Activated T-cell treated with anti-CD3 and anti-CD28 coated beads, Interleukin-2, amount 50 U/mL, for 72 hours (primary cell): ENCODE data around the gene C11orf91. TPM values are rescaled to one million over a fixed set of nuclear protein-coding genes. Genes with fewer than 3 reads are reported as not detected.
"Not testable (repeated sequence)": the region's sequence is repeated elsewhere in the genome, so short reads cannot be mapped to it uniquely, and the experiment has no call there.

ENCODE experiments used
- ATAC-seq, 2 donors: fragments of 150-1000 bp; cut with Tn5 transposase; replicated peaks in 1 of 2; 2 replicates each; pipeline ENCODE4 v1.10.0; 2021; ENCODE audit warnings: moderate library complexity in 2 of 2, mild to moderate bottlenecking in 1 of 2
- DNase-seq, 2 donors: peaks; one replicate each; pipeline ENCODE4 v3.0.0; 2021 to 2022; ENCODE audit warnings: mixed read lengths in 1 of 2
- H3K27ac Mint-ChIP-seq: one replicate; pipeline ENCODE4 v1.8.0; 2022; ENCODE audit warnings: mild to moderate bottlenecking, moderate library complexity, mixed read lengths
- H3K27me3 Mint-ChIP-seq: one replicate; pipeline ENCODE4 v1.8.0; 2022; ENCODE audit warnings: low read depth, mixed read lengths
- H3K36me3 Mint-ChIP-seq, 2 donors: one replicate each; pipeline ENCODE4 v1.8.0; 2022; ENCODE audit warnings: mixed read lengths in 2 of 2, mild to moderate bottlenecking in 1 of 2; ENCODE audit not compliant: insufficient read depth in 2 of 2
- H3K4me1 Mint-ChIP-seq: one replicate; pipeline ENCODE4 v1.8.0; 2022; ENCODE audit warnings: low read depth, mixed read lengths
- H3K4me3 Mint-ChIP-seq, 2 donors: one replicate each; pipeline ENCODE4 v1.8.0; 2022; ENCODE audit warnings: mild to moderate bottlenecking in 2 of 2, mixed read lengths in 2 of 2, moderate library complexity in 2 of 2
- H3K9me3 Mint-ChIP-seq, 2 donors: one replicate each; pipeline ENCODE4 v1.8.0; 2022; ENCODE audit warnings: mixed read lengths in 2 of 2
- total RNA-seq, 2 donors: library from RNA; stranded (reverse); gene quantifications; one replicate each; pipeline ENCODE4 v1.2.3, GENCODE V29; 2022

The C11orf91 gene
- total RNA-seq, 2 donors from 2014 or later = not detected

DNA sequence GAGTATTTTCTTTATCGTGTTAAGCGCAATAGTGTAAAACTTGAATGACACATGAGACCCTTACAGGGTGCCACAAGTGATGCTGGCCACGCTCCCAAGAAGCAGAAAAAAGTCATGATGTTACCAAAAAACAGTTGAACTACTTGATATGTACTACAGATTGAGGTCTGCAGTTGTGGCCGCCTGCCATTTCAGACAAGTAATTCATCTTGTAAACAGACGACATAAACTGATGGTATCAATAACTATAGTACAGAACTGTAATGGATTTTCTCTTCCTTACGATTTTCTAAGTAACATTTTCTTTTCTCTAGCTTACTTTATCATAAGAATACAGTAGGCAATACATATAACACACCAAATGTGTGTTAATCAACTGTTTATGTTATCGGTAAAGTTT is 30.1 kb upstream of the C11orf91 start:
- peak overlapping the region in 1 of 2 donors; percentile 37 for H3K4me3 Mint-ChIP-seq
- ATAC-seq = no peak
- no peaks in the 10 kb centered on the region for H3K9me3 Mint-ChIP-seq
- H3K27me3 Mint-ChIP-seq = peaks cover 37% of the 10 kb centered on the region
- H3K27ac Mint-ChIP-seq = no peak overlapping the region
- peaks cover 46% of the 10 kb centered on the region for H3K4me1 Mint-ChIP-seq
- peaks cover 9 to 13% of the 10 kb centered on the region in 2 donors for H3K36me3 Mint-ChIP-seq
- no peak for DNase-seq

DNA sequence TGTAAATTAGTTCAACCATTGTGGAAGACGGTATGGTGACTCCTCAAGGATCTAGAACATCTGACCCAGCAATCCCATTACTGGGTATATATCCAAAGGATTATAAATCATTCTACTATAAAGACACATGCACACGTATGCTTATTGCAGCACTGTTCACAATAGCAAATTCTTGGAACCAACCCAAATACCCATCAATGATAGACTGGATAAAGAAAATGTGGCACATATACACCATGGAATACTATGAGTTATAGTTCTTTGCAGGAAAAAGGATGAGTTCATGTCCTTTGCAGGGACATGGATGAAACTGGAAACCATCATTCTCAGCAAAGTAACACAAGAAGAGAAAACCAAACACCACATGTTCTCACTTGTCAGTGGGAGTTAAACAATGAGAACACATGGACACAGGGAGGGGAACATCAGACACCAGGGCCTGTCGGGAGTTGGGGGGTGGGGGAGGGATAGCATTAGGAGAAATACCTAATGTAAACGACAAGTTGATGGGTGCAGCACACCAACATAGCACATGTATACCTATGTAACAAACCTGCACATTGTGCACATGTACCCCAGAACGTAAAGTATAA is 28.5 kb upstream of the C11orf91 start:
- not testable (repeated sequence) for DNase-seq, H3K27ac Mint-ChIP-seq, ATAC-seq, H3K9me3 Mint-ChIP-seq, H3K4me3 Mint-ChIP-seq
- Mint-ChIP-seq H3K36me3 (peaks cover 9 to 13% of the 10 kb centered on the region in 2 donors), H3K4me1 (peaks cover 36% of the 10 kb centered on the region), H3K27me3 (peaks cover 31% of the 10 kb centered on the region)

DNA sequence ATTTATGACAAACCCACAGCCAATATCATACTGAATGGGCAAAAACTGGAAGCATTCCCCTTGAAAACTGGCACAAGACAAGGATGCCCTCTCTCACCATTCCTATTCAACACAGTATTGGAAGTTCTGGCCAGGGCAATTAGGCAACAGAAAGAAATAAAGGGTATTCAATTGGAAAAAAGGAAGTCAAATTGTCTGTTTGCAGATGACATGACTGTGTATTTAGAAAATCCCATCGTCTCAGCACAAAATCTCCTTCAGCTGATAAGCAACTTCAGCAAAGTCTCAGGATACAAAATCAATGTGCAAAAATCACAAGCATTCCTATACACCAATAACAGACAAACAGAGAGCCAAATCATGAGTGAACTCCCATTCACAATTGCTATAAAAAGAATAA is 26.9 kb upstream of the C11orf91 start:
- H3K4me1 Mint-ChIP-seq = peaks cover 43% of the 10 kb centered on the region
- peaks cover 19% of the 10 kb centered on the region for H3K27me3 Mint-ChIP-seq
- H3K9me3 Mint-ChIP-seq, ATAC-seq, H3K36me3 Mint-ChIP-seq, H3K4me3 Mint-ChIP-seq, H3K27ac Mint-ChIP-seq, DNase-seq: not testable (repeated sequence)

DNA sequence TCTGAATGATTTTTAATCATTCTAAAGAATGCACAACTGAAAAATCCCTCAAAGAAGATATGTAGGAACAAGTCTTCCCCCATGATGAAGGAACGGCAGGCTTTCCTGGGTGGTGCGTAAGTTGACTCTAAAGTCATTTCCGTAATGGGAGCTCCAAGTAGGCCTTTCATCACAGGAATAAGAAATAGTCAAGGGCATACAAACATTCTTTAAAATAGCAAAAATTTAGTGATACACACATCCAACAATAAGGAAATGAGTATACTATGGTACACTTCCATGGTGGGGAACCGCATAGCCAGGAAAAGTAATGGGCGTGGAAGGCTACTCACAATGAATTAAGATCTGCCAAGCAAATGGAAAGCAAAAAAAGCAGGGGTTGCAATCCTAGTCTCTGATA is 24.9 kb upstream of the C11orf91 start:
- Mint-ChIP-seq H3K9me3 (no peaks in the 10 kb centered on the region), H3K4me3 (no peak overlapping the region), H3K27me3 (peaks cover 19% of the 10 kb centered on the region), H3K4me1 (peaks cover 38% of the 10 kb centered on the region), H3K36me3 (peaks cover 4 to 9% of the 10 kb centered on the region in 2 donors), H3K27ac (no peak overlapping the region)
- no peak for DNase-seq
- no peak for ATAC-seq

DNA sequence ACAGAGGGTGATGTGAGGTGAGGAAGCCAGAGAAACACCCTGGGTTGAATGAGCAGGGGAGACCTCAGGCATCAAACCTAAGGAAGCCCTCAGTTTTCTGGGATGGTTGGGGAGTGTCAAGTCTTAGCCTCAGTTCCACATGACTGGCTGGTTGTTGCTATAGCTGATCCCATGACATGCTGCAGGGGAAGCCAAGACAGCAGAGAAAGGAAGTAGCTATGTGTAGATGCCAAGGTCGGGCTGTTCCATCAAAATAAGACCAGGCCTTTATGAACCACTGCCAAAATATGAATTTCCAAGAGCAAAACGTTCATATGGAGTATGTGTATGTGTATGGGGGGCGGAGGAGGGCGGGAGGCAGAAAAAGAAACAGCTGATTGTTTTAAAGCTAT is 24.0 kb upstream of the C11orf91 start:
- H3K27ac Mint-ChIP-seq = no peak overlapping the region

DNA sequence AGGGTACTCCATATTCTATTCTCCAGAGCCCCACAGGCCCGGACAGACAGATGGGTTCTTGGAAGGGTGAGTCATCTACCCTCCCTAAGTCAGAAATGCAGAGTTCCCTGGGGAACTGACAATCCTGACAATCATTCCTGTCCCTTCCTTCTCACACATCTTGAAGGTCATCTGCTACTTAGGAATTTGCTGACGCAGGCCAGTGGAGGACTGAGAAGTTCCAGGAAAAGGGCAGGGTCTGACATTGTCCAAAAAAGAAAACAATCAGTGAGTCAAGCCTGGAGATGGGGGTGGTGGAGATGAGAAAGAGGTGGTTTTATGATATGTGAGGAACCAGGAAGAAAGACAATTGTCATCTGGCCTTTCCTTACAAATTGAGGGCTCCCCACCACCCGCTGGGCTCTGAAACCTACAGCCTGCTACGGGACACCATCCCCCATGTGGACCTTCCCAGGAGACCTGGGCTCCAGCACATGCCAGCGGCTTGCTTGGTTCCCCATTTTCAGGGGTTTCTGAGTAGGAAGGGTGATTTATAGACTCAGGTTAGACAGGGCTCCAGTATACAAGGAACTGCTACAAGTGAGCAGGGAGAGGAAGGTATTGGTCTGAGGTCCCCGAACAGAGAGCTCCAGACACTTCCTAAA is 22.7 kb upstream of the C11orf91 start:
- Mint-ChIP-seq H3K36me3 (peaks cover 4 to 9% of the 10 kb centered on the region in 2 donors), H3K4me3 (peak overlapping the region; percentile 54 to 81), H3K27me3 (peaks cover 14% of the 10 kb centered on the region), H3K27ac (peak overlapping the region; percentile 89), H3K4me1 (peaks cover 37% of the 10 kb centered on the region), H3K9me3 (no peaks in the 10 kb centered on the region)
- peak; percentile 24 to 46 for ATAC-seq
- DNase-seq = peak in 1 of 2 donors; percentile 12

More for the DNA sequence above, 24.0 kb upstream of the C11orf91 start:
- H3K27me3 Mint-ChIP-seq = peaks cover 19% of the 10 kb centered on the region
- H3K4me3 Mint-ChIP-seq = no peak overlapping the region
- no peak for DNase-seq
- no peak for ATAC-seq
- H3K4me1 Mint-ChIP-seq = peaks cover 37% of the 10 kb centered on the region
- H3K9me3 Mint-ChIP-seq = no peaks in the 10 kb centered on the region
- H3K36me3 Mint-ChIP-seq = peaks cover 4 to 12% of the 10 kb centered on the region in 2 donors

DNA sequence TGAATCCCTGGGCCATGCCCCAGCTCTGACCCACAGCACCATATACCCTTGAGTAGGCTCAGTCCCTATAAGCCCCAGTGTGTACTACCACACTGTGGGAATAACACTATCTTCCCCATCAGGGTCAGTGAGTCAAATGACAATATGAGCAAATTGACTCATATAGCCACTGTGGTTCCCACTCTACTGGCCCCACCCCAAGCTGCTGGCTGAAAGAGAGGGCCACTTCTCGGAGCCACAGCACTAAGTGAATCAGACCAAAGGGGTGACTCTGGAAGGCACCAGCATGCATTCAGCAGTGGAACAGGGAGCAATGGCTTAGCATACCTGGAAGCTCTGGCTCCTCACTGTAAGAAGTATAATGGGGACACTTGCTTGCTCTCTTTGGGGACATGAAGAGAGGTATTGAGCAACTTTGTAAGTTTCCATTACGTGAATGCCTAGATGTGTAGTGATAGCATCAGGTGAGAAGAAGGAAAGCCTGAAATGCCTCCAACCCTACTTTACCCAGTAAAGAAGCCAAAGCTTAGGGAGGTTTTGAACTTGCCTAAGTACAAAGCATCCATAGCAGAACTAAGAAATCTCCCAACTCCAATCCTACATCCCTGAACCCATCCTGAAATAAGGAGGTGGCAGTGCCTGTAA is 22.1 kb upstream of the C11orf91 start:
- DNase-seq (peak; percentile 78 to 83), ATAC-seq (peak; percentile 93 to 94)
- Mint-ChIP-seq H3K27me3 (peaks cover 14% of the 10 kb centered on the region), H3K36me3 (peaks cover 0 to 9% of the 10 kb centered on the region in 2 donors), H3K4me3 (peak overlapping the region; percentile 54 to 81), H3K9me3 (no peaks in the 10 kb centered on the region), H3K27ac (peak overlapping the region; percentile 89), H3K4me1 (peaks cover 37% of the 10 kb centered on the region)

DNA sequence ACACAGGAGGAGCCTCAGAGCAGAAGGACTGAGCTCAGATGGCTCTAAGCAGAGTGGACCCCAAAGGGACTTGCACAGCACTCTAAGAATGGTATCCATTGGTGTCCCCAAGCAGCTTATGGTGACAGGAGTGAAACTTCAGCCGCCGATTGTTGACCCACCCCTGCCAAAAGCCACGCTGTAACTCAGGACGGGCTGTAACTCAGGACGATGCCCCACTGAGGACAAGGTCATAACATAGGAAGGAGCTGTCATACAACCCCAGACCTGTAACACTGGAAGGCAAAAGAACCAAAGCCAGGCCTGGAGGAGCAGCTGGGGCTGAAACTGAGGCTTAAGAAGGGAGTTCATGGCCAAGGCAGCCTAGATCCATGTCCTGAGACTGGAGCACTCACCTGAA is 21.4 kb upstream of the C11orf91 start:
- peaks cover 0 to 8% of the 10 kb centered on the region in 2 donors for H3K36me3 Mint-ChIP-seq
- peaks cover 37% of the 10 kb centered on the region for H3K4me1 Mint-ChIP-seq
- peak overlapping the region; percentile 38 to 81 for H3K4me3 Mint-ChIP-seq
- no peak overlapping the region for H3K27ac Mint-ChIP-seq
- H3K27me3 Mint-ChIP-seq = peaks cover 14% of the 10 kb centered on the region
- H3K9me3 Mint-ChIP-seq = no peaks in the 10 kb centered on the region
- DNase-seq (no peak), ATAC-seq (no peak)

DNA sequence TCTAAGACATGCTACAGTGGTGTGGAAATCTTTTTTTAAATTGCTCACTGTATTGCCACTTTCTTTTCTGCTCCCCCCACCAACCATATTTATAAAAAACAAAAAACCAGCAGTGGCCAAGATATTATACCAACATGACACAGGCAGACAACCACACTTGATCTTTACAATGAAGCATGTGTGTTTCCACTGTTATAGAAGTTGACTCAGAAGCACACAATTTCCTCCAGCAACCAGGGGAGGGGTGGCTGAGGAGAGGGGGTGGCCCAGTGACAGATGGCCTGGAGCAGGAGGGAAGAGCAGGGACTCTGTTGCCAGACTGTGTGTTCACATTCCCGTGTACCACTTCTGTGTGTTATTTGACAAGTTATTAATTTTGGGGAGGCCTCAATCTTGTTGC is 20.8 kb upstream of the C11orf91 start:
- ATAC-seq (peak; percentile 8 to 29), DNase-seq (peak in 1 of 2 donors; percentile 34)
- peak overlapping the region; percentile 52 to 81 for H3K4me3 Mint-ChIP-seq
- H3K9me3 Mint-ChIP-seq = no peaks in the 10 kb centered on the region
- peaks cover 37% of the 10 kb centered on the region for H3K4me1 Mint-ChIP-seq
- H3K27ac Mint-ChIP-seq = no peak overlapping the region
- H3K27me3 Mint-ChIP-seq = peaks cover 10% of the 10 kb centered on the region
- H3K36me3 Mint-ChIP-seq = peaks cover 0 to 6% of the 10 kb centered on the region in 2 donors

DNA sequence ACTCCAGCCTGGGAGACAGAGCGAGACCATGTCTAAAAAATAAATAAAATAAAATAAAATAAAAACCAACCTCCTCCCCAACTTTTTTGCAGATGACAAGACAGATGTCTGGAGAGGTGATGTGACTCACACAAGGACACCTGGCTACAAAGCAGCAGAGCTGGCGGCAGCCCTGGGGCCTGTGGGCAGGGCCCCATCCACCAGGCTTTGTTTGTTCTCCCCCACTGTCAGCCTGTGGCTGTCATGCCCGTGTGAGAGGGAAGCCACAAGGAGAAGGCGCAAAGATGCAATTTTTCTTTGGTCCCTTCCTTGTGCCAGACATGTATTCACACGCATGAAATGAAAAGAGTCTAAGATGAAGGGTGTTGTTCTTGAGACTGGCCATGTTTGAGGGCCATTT is 19.0 kb upstream of the C11orf91 start:
- Mint-ChIP-seq H3K4me1 (peaks cover 35% of the 10 kb centered on the region), H3K4me3 (no peak overlapping the region), H3K36me3 (peaks cover 0 to 3% of the 10 kb centered on the region in 2 donors), H3K27ac (no peak overlapping the region), H3K27me3 (no peaks in the 10 kb centered on the region), H3K9me3 (no peaks in the 10 kb centered on the region)
- ATAC-seq (no peak), DNase-seq (no peak)

DNA sequence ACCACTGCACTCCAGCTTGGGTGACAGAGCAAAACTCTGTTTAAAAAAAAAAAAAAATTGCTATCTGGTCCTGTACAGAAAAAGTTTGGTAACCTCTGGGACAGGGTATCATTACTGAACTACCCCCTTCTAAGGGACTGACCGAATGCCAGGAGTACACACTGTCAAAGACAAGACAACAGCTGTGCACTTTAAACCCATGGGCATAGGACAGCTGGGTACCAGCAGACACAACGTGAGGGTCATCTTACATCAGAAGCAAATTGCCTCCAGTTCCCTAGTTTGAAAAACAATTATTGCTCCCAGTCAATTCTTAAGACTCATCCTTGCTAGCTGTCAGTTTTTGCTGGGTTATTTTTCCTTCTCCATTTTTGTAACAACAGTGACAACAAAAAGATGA is 17.8 kb upstream of the C11orf91 start:
- ATAC-seq (no peak), DNase-seq (no peak)
- Mint-ChIP-seq H3K4me1 (peaks cover 24% of the 10 kb centered on the region), H3K27ac (no peak overlapping the region), H3K36me3 (peaks cover 0 to 3% of the 10 kb centered on the region in 2 donors), H3K27me3 (no peaks in the 10 kb centered on the region), H3K4me3 (no peak overlapping the region), H3K9me3 (no peaks in the 10 kb centered on the region)

DNA sequence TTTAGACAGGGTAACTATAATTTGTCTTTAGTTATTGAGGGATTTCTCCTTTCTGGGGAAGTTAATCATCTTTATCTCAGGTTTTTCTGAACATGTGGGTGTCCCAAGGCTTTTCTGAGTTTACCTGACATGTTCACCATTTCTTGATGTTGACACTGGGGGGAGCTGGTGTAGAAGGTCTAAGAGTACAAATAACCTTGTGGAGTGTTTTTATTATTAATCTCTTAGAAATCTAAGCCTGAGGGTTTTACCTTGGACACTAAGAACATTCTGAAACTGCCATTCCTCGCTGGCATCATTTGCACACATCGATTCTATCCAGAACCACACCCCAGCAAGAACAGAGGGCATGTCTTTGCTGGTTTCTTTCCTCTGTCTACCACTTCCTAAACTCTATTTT is 15.6 kb upstream of the C11orf91 start:
- no peak overlapping the region for H3K27ac Mint-ChIP-seq
- H3K4me1 Mint-ChIP-seq = peaks cover 2% of the 10 kb centered on the region
- H3K9me3 Mint-ChIP-seq = no peaks in the 10 kb centered on the region
- no peak overlapping the region for H3K4me3 Mint-ChIP-seq
- DNase-seq (peak in 1 of 2 donors; percentile 23), ATAC-seq (peak; percentile 41 to 52)
- peaks cover 0 to 3% of the 10 kb centered on the region in 2 donors for H3K36me3 Mint-ChIP-seq
- no peaks in the 10 kb centered on the region for H3K27me3 Mint-ChIP-seq

DNA sequence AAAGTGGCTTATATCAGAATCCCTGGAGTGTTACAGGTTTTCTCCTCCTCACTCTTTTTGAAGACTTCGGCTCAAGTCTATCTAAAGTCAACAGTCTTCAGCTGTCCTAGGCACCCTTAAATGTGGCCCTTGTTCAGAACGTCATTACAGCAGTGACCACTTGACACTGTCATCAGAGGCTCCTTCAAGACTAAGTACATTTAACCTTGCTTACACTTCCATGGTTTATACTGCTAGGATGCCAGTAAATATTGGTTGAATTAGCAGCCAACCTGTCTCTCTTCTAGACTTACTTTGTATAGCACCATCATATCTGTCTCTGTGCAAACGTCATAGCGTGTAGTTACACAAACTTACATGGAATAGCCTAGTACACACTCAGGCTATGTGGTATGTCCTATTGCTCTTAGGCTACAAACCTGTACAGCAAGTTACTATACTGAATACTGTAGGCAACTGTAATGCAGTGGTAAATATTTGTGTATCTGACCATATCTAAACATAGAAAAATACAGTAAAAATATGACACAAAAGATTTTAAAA is 13.3 kb upstream of the C11orf91 start:
- no peak overlapping the region for H3K4me3 Mint-ChIP-seq
- no peaks in the 10 kb centered on the region for H3K36me3 Mint-ChIP-seq
- H3K9me3 Mint-ChIP-seq = no peaks in the 10 kb centered on the region
- H3K27me3 Mint-ChIP-seq = no peaks in the 10 kb centered on the region
- DNase-seq (no peak), ATAC-seq (no peak)
- no peaks in the 10 kb centered on the region for H3K4me1 Mint-ChIP-seq
- H3K27ac Mint-ChIP-seq = no peak overlapping the region
